ENCODE data around the gene CRY1. TPM values are rescaled to one million over a fixed set of nuclear protein-coding genes. Genes with fewer than 3 reads are reported as not detected.

Gene CRY1
- total and polyA plus RNA-seq, 8 donors = 3.6 to 95.1 (median 24.0) TPM

DNA sequence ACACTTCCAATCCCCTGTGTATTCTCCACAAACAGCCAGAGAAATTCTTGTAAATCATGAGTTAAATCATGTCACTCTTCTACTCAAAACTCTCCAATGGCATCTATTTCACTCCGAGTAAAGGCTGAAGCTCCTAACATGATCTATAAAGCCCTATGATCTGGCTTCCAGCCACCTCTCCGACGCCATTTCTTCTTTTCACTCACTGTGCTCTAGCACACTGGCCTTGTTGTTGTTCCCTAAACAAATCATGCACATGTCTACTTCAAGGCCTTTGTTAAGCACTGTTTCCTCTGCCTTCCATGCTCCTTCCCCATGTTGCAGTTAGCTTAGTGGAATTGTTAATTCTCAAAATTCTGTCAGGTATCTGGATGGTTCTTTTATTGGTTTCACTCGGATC, 76.3 kb downstream of the CRY1 start:
- peaks cover 0 to 20% (median 10%) of the 10 kb centered on the region in 4 donors for H3K36me3 ChIP-seq
- H3K4me3 ChIP-seq = no peak overlapping the region
- intact Hi-C loops (cut with DNase I; ENCODE audit: low total_unique reads) = no loop called here
- no peaks in the 10 kb centered on the region for H3K4me1 ChIP-seq
- no peaks in the 10 kb centered on the region for H3K27me3 ChIP-seq
- H3K27ac ChIP-seq = no peak overlapping the region
- no peaks in the 10 kb centered on the region for H3K9me3 ChIP-seq
- no peak for TF ChIP-seq EP300 (IDR thresholded peaks at IDR 0.05)
- no peak for TF ChIP-seq CTCF (IDR thresholded peaks at IDR 0.05)
- TF ChIP-seq POLR2A (IDR thresholded peaks at IDR 0.05) = no peak
- no peak for TF ChIP-seq POLR2AphosphoS5 (IDR thresholded peaks at IDR 0.05)
- no peak for DNase-seq
- 91 to 97% (median 93%) methylated on average over 4 of the region's 4 CpGs for WGBS, 5 donors

GRCh38 chr12:107014055-107014454, 79.3 kb downstream of the CRY1 start:
- Histone ChIP-seq H3K4me3 (no peak overlapping the region), H3K27ac (no peak overlapping the region), H3K36me3 (peaks cover 0 to 6% (median 0%) of the 10 kb centered on the region in 4 donors), H3K4me1 (no peaks in the 10 kb centered on the region), H3K27me3 (no peaks in the 10 kb centered on the region), H3K9me3 (no peaks in the 10 kb centered on the region)
- DNase-seq = peak; percentile 43 to 57
- WGBS, 5 donors = 50 to 75% (median 54%) methylated on average over 3 of the region's 3 CpGs
- TF ChIP-seq POLR2AphosphoS5 (IDR thresholded peaks at IDR 0.05) (peak in 1 of 3 donors; percentile 32), POLR2A (IDR thresholded peaks at IDR 0.05) (no peak), CTCF (IDR thresholded peaks at IDR 0.05) (peak in 4 of 7 experiments; percentile 29 to 77 (median 49))
- intact Hi-C loops (cut with DNase I; ENCODE audit: low total_unique reads) = no loop called here

DNA sequence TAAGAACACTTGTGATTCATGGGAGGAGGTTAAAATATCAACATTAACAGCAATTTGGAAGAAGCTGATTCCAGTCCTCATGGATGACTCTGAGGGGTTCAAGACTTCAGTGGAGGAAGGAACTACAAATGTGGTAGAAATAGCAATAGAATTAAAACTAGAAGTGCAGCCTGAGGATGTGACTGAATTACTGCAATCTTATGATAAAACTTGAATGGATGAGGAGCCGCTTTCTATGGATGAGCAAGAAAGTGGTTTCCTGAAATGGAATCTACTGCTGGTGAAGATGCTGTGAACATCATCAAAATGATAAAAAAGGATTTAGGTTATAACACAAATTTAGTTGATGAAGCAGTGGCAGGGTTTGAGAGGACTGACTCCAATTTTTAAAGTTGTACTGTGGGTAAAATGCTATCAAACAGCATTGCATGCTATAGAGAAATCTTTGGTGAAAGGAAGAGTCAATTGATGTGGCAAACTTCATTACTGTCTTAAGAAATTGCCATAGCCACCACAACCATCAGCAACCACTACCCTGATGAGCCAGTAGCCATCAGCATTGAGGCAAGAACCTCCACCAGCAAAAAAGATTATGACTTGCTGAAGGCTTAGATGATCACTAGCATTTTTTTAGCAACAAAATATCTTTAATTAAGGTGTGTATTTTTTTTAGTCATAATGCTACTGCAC, 80.5 kb downstream of the CRY1 start:
- 93 to 100% (median 95%) methylated on average over 1 of the region's 1 CpG for WGBS, 5 donors

GRCh38 chr12:107011519-107011918, 81.8 kb downstream of the CRY1 start:
- no peak for DNase-seq
- WGBS, 5 donors = 89 to 96% (median 94%) methylated on average over 2 of the region's 2 CpGs
- H3K4me3 ChIP-seq = no peak overlapping the region
- H3K27ac ChIP-seq = no peak overlapping the region
- H3K27me3 ChIP-seq = no peaks in the 10 kb centered on the region
- H3K36me3 ChIP-seq = no peaks in the 10 kb centered on the region
- TF ChIP-seq POLR2A (IDR thresholded peaks at IDR 0.05) = no peak
- TF ChIP-seq CTCF (IDR thresholded peaks at IDR 0.05) = no peak
- no peak for TF ChIP-seq POLR2AphosphoS5 (IDR thresholded peaks at IDR 0.05)
- no peak for TF ChIP-seq EP300 (IDR thresholded peaks at IDR 0.05)
- no peaks in the 10 kb centered on the region for H3K9me3 ChIP-seq
- no peaks in the 10 kb centered on the region for H3K4me1 ChIP-seq
- intact Hi-C loops (cut with DNase I; ENCODE audit: low total_unique reads) = no loop called here

More for the DNA sequence above, 80.5 kb downstream of the CRY1 start:
- Histone ChIP-seq H3K27me3 (no peaks in the 10 kb centered on the region), H3K36me3 (no peaks in the 10 kb centered on the region), H3K4me3 (no peak overlapping the region), H3K9me3 (no peaks in the 10 kb centered on the region), H3K27ac (no peak overlapping the region), H3K4me1 (no peaks in the 10 kb centered on the region)
- DNase-seq = no peak
- TF ChIP-seq POLR2A (IDR thresholded peaks at IDR 0.05) (no peak), POLR2AphosphoS5 (IDR thresholded peaks at IDR 0.05) (no peak), CTCF (IDR thresholded peaks at IDR 0.05) (no peak), EP300 (IDR thresholded peaks at IDR 0.05) (no peak)
- intact Hi-C loops (cut with DNase I; ENCODE audit: low total_unique reads) = no loop called here

Measured in stomach (tissue), 9 donors.